Measurements from ENCODE around the gene WDR91.

WDR91 gene

DNA sequence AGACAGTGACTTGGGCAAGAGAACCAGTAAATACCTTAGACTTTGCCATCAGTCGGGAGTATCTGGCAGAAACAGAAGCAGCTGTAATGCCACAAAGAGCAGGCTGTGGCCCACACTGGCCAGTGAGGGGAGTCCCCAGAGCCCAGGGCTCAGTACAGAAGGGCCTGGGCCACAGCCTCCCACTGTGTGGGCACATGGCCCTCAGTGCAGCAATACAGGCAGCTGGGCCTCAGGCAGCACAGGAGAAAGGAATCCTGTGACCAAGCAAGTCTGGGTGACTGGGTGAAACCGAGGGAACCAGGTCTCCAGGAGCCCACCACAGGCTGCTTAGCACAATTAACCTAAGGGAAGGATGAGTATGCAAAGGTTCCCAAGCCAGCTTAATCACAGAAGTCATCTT, 14.0 kb downstream of the WDR91 start:
- DNase-seq, result no peak

DNA sequence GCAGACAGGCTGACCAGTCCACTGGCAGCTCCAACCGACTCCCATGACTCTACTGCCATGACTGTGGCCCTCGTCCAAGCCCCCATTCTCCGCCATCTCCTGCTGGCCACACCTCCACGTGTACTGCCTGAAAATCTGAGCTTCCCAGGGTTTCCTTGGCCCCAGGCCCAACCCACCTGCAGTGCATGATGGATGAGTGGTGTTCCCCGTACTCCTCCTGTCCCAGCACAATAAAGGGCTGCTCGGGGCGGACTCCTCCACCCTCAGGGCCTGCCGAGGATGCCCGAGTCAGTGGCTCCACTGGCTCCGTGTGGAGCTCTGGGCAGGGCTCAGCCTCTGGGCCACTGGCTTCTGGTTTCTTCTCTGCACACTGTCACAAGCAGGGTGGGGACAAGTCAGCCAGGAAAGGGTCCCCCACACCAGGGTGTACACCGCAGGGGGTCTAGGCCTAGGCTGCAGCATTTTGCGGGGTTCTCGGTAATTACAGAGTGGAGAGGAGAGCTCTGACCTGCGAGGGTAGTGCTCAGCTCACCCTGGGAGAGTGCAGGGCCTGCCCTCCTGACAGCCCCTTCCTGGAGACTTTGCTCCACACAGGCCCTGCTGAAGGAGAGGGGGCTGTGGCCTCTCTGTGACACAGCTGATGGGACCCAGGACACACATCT, 15.2 kb downstream of the WDR91 start:
- DNase-seq, result no peak

DNA sequence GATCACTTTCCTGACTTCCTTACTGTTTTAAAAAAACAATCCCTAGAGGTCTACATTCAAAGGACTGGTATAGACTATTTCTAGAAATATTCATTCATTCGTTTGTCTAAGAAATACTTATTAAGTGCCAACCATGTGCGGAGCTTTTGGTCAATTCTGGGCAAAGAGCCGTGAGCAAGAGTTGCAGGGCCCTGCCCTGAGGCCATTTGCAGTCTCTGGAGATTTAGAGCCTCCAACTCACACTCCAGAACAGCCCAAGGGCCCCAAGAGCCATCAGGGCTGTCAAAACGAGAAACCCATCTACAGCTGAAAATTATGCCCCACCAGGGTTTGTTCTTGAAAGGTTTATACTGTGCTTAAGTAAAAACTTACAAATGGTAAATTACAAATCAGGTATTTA, 16.2 kb downstream of the WDR91 start:
- DNase-seq, result no peak

DNA sequence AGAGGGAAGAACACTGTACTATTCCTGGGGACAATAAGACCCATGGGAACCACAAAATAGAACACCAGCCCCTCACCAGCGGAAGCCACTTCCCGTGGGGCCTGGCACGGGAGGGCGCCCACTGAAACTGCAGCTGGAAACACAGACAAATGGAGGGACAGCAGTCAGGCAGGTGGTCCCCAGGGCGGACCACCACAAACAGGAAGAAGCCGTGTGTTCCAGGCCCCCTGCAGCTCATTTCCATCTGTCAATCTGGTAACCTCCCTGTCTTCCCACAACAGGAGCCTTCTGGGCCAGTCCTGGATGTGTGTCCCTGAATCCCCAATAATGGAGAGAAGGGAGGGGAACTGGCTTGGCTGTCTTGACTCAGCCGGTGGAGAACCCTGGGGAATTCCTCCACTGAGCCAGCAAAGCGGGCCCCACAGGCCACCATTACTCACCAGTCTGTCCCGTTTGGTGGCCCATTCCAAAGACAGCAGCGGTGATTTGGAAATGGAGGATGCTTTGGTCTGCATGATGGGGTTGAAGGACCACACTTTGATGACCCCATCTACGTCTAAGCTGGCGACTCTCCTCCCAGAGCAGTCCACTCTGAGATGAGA, 16.7 kb downstream of the WDR91 start:
- no peak for DNase-seq

DNA sequence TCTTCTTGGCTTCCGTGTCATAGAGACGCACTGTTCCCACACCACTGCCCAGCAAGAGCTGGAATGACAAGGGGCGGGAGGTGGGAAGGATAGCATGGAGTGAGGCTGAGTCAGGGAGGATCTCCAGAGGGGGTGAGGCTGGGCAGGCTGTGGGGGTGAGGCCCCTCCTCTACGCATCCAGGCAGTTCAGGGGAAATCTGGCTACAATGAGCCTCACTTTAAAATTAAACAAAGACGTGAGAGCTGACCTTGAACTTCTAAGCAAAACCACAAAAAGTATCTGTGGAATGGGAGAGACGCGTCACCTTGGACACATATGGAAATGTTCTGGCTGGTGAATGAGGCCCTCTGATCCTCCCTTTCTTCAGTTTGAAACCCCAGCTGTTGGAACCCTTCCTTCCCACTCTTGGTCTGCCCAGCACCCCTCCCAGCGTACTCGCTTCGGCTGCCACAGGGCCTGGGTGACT, 17.7 kb downstream of the WDR91 start:
- DNase-seq, result no peak

DNA sequence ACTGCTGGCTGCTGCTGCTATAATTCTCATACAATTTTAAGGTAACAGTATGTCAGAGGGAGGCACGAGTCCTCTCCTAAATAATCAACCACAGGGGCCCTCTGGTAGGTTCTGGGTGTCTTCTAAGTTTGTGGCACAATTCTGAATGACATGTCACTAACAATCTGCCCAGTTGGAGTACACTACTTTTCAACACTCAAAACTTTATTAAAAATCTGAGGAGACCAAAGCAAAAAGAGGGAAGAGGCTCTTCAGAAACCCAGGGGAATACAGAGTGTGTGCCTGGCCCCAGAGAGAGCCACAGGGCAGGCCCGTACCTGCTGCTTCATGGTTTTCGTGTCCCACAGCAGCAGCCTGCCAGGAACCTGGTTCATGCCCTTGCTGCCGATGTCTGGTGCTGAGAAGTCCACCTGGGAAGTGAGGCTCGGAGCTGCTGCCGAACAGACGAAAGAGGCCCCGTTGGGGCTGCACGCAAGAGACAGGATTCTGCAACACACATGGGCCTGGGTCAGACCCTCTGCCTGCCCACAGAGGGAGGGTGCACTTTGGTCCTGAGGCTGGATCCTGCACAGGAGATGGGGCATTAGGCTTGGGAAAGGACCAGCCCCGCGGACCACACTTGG, 18.3 kb downstream of the WDR91 start:
- no peak for DNase-seq

DNA sequence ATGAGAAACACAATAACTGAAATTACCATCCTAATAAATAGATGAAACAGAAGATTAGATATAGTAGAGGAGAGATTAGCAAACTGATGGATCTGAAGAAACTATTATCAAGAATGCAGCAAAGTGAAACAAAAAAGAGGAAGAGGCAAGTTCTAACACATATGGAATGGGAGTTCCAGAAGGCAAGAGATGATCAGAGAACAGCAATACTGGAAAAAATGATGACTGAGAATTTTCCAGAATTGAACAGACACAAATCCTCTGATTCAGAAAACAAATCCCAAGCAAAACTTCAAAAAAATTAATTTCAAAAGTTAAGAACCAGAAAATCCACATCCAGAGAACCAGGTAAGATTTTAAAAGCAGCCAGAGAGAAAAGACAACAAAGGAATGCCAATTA, 20.6 kb downstream of the WDR91 start:
- DNase-seq, result no peak

DNA sequence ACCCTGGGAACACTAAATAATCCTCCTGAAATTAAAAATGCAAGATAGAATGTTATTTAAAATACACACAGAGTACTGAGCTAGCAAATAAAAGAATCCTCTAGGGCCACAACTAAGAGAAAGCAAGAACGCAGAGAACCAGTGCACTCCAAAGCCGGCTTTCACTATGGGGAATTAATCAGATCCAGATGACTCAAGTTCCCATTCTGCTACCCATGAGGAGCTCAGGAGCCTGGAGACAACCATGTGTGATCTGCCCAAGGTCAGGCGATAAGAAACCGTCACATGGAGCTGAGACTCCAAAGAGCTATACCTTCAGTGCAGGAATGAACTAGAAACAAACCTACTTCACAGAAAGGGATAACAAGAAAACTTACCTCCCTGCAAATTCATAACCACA, 21.4 kb downstream of the WDR91 start:
- DNase-seq, result no peak

DNA sequence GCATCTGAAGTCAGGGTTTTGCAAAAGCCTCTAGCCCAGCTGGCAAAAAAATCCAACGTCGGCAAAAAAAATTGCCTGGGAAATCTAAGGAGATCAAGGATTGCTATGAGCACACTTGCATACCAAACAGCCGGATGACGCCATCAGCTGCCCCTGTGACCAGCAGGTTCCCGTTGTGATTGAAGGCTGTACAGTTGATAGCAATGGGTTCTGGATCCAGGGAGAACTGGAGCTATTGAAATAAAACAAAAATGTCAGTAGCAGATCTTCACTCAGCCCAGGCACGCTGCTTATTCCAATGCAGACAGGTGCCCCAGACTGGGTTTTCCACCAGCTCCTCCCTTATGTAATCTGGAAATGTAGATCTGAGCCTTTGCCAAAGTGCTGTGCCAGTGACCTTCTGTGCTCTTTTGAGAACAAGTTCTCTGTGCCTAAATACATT, 22.1 kb downstream of the WDR91 start:
- no peak for DNase-seq

DNA sequence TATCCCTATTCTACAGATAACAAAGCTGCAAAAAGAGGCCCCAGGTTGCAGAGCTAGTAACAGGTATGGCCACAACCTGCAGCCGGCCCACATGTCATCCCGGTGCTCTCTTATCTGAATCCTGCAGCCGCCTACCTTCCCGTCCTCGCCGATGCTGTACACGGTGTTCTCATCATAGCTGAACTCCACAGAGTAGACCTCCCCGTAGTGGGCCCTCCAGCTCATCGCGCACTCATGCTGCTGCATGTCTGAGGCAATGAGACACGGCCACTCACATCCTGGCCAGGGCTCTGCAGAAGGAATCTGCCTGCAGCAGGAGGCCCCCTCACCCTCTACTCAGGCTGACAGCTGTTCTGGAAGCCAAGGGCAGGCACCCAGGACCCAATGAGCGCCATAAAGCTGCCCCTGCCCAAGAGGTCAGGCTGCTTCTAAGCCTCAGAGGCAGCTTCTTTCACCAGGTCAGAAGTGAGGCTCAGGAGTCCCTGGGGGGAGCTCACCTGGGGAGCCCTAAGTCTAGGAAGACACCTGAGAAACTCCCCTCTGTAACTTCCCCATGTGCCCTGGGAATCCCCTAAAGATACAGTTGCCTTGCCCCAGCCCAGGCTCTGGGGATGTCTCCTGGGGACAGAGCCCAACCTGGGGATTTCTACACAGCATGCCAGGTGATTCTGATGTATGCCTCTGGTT, 22.9 kb downstream of the WDR91 start:
- no peak for DNase-seq

DNA sequence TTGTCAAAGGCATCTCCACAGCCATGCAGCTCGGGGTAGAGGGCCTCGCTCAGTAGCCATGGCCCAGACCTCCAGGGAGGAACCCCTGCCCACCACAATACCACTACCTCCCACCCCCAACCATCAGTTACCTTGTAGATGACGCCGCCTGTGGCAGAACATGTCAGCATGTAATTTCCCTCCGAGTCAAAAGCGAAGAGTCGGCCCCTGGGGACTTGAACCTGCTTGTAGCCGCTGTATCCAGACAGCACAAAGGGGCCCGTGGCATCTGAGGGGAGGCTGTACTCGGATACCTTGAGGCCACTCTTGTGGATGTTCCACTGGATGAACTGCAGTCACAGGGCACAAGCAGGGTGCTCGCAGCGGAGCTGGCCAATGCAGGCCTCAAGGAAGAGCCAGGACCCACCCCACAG, 24.5 kb downstream of the WDR91 start:
- DNase-seq, result no peak

DNA sequence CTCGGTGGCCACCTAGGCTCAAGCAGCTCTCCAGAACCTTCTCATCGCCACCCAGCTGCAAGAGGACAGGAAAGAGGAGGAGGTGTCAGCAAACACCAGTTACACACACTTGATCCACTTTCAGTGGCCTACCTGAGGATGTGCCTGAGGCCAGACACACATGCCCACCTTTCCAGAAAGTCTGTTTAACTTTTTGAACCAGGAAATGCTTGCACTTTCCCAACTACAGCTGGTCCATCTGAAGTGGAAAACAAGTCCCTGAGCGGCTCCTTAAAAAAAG, 25.1 kb downstream of the WDR91 start:
- no peak for DNase-seq

DNA sequence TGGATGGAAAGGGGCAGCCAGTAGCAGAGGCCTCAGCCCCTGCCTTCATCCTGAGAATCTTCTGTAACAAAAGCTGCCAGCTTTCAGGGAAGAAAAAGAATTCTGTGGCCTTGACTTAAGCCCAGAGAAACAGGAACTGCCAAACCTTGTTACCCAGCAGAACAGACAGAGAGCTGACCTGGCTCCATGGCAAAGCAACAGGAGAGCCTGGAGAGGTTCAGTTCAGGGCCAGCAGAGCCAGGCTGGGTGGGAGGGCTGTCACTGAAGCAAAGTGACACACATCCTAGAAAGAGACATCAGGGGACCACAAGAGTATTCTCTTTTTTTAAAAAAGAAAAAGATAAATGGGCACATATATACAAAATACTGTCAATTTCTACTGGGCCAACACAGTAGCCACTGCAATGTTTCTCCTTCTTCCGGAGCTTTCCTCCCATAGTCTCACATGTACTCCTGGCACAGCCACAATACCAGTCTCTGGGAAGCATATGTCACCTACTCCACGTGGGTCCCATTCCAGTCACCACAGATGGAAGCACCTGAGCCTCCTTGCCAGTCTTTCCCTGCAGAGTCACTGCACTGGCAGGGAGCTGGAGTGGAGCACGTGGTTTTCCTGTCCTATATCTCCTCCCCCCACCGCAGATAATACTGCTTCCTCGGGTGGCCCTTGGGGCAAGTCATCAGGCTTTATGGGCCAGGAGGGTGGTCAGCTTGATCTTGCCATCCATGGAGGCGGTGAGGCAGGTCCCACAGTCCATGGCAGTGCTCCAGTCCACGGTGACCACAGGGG, 25.7 kb downstream of the WDR91 start:
- DNase-seq, result no peak

DNA sequence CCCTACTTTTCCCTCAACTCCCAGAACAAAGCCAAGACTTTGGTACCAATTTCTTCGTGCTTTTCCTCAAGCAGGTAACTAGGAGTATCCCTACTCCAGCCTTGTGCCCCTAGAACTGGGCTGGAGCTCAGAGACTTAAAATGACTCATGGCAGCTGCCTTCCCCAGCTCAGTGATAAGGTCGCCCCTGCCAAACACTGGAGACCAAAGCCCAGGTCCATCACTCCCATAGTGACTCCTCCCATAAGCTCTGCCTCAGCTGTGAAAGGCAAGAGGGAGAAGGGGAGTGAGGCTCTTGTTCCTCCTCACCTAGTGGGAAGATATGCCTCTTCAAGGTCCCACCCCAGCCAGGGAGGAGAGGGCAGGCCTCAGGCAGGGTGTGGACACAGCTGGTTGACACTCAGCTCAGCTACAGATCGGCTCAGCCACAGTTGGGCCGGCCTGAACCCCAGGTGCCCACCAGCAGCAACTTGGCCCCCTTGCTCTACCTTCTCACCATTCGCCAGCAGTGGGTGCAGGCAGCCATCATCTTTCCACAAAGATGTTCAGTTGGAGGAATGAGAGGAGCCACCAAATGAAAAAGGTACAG, 27.0 kb downstream of the WDR91 start:
- no peak for DNase-seq

DNA sequence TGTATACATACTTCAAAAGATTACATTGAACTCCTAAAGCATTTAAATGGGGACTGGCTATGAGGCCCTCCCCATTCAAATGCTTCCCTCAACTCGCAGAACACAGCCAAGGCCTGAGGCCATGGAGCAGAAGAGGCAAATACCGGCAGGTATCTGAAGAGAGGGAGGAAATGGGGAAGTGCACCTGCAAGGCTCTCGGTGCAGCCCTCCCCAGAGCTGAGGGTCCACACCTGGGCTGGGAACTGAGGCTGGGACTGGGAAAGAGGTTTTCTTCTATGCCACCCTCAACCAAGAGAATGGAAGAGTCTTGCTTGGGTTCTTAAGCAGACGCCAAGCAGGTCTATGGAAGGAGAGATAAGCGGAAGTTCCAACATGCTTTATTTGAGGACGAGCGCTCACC, 27.8 kb downstream of the WDR91 start:
- no peak for DNase-seq

DNA sequence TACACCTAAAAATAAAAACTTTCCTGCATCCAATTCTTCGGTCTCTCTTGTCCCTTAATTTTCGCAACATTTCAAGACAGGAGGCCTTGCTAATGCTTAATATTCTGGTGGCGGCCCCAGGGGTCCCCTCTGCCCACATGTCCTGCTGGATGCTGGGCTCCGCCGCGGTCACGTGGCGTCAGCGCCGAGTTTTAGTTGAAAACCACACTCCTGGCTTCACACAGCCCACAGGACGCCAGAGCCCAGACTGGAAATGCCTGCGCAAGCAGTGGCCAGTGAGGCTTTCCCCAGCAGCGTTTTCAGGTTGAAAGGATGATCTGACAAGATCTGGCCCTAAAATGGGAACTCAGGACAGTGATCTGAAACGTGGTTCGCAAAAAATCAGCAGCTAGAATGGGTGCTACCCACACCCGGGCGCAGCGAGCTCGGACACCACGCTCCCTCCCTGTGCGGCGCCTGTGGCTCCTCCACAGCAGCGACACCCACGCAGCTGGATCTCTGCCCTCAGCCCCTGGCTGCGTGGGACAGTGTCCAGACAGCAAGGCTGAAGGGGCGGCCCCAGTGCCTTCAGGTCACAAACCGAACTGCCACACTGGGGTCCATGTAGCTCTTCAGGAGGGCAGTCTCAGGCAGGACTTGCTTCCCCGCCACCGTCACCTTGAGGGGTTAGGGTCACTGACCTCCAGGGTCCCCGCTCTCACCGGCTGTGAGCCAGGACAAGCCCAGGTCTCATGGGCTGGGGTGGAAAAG, 29.2 kb downstream of the WDR91 start:
- no peak for DNase-seq

DNA sequence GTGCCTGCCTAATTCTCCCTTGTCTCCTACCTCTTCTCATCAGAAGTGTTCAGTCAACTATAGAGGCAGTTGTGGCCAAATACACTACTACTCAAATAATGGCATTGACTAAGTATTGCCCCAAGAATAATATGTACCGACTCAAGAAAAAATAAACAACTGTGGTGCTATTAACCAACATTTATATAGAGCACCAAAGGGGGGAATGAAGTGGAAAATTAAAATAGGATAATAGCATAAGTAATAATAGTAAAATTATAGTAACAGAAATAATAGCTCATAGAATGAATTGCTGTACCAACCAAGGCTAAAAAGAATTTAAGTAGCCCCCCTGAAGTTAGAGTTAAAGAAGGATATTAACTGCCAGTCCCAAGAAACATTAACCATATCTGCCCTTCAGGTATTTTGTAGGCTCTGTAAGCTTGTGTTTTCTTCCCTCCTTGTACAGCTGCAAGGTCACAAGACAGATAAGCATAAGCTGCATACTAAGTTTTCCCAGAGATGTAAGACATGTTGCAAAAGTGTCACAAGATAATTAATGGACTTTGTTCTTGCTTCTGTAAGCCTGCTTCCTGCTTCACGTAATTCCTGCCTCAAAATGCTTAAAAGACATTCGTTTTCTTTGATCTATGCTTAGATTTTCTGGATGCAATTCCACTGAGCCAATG, 29.9 kb downstream of the WDR91 start:
- DNase-seq, result no peak

DNA sequence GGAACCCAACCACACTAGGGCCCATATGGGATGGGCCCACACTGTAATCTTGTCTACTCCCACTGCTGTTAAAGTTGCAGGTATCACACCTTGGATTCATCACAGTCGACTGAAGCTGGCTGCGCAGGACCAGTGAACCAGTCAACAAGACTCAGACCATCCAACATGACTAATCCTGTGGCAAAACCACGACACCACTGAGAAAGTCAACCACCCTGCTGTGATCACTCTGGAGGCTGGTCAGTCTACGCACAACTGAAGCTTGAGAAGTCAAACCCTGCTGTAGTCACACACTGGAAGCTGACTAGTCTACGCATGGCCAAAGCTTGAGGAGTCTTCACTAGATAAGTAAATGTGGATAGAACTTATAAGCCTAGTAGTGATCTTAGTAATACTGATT, 31.2 kb downstream of the WDR91 start:
- DNase-seq, result no peak

DNA sequence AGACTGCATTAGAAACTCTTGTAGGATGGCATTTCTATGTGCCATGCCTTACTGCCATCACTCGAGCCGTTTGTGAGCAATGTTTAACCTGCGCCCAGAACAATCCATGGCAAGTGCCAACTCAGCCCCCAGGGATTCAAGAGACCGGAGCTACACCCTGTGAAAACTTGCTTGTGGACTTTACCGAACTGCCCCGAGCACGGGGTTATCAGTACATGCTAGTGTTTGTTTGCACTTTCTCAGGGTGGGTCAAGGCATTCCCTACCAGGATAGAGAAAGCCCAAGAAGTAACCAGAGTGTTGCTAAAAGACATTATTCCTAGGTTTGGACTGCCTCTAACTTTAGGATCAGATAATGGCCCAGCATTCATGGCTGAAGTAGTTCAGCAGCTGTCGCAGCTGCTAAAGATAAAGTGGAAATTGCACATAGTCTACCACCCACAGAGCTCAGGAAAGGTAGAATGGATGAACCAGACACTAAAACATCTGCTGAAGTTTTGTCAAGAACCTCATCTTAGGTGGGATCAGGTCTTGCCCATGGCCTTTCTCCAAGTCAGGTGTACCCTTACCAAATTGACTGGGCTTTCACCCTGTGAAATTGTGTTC, 31.9 kb downstream of the WDR91 start:
- DNase-seq, result no peak

DNA sequence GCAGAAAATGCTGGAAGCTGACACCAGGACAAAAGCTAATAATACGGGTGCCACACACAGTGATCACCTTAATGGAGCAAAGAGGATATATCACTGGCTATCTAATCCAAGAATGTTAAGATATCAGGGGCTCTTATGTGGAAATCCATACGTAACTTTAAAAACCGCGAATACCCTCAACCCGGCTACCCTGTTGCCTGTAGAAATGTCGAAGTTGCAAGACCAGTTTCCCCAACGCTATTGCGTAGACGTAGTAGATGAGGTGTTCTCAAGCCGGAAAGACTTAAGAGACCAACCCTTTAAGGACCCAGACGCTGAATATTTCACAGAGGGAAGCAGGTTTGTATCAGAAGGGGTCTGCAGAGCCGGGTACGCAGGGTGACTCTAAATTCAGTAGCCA, 33.0 kb downstream of the WDR91 start:
- no peak for DNase-seq

DNA sequence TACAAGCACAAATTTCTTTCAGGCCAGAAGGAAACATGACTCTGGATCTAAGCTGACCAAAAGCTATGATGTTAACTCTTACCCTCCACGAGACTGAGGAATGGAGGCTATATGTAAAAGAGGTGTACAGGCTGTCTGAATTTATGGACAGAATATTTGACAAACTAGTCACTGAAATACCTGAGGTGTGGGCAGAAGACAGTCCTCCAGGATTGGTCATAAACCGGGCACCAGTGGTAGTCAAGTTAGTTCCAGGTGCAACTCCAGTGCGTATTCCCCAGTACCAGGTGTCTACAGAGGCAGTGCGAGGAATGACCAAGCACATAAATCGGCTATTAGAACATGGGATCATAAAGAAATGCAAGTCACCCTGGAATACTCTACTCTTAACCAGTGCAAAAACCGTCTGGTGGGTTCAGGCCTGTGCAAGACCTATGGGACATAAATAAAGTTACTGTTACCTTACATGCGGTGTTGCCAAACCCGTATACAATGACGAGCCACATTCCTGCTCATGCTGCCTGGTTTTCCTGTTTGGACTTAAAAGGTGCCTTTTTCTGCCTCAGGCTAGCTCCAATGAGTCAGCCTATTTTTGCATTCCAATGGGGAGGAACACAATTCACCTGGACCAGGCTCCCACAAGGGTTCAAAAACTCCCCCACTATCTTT, 34.2 kb downstream of the WDR91 start:
- DNase-seq, result no peak

Measured in NCI-H510A (cell line).